Ammon's horn (tissue), 1 donor: ENCODE measurements around the gene HOXC12.

Experiments
- DNase-seq: peaks from one replicate; pipeline ENCODE4 v3.0.0-alpha.2; 2016; ENCODE audit warnings: low spot score

HOXC12 gene

GRCh38 chr12:54007538-54008259 lies 53.0 kb downstream of the HOXC12 start:
- DNase-seq: no peak

- DNase-seq: no peak
These were observed 53.5 kb downstream of the HOXC12 start for GRCh38 chr12:54008260-54008552.
